HG03108 (cell line): ENCODE measurements around the gene TBC1D10A.

Experiments used
- ATAC-seq: cut with Tn5 transposase; IDR thresholded peaks from one replicate; pipeline ENCODE4 v1.9.1; 2021; ENCODE audit warnings: moderate library complexity; ENCODE audit not compliant: unreplicated experiment

Gene TBC1D10A, protein sequence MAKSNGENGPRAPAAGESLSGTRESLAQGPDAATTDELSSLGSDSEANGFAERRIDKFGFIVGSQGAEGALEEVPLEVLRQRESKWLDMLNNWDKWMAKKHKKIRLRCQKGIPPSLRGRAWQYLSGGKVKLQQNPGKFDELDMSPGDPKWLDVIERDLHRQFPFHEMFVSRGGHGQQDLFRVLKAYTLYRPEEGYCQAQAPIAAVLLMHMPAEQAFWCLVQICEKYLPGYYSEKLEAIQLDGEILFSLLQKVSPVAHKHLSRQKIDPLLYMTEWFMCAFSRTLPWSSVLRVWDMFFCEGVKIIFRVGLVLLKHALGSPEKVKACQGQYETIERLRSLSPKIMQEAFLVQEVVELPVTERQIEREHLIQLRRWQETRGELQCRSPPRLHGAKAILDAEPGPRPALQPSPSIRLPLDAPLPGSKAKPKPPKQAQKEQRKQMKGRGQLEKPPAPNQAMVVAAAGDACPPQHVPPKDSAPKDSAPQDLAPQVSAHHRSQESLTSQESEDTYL

DNA sequence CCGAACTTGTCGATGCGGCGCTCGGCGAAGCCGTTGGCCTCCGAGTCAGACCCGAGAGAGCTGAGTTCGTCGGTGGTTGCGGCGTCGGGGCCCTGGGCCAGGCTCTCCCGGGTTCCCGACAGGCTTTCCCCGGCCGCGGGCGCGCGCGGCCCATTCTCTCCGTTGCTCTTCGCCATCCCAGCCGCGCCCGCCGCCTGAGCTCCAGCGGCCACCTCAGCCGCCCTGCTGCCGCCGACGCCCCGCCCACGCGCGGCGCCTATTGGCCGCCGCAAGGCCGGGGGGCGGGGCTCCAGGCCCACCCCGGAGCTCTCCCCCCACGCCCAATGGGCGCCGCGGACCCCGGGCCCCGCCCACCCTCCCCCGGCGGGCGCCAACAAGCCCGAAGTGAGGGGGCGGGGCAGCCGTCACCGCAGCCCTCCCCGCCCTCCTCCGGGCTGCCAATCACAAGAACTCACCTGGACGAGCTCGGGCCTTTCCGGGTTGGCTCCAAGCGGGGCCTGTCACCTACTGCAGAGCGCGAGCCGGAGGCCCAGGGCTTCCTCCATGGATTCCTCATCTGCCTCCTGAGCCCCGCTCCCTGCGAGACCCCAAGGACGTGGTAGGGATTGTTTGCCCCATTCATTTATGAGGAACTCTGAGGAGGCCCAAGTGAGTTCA is at the start of gene TBC1D10A:
Gene TBC1D10A, minus strand, starts transcription at position 236 of the 657 bp plus-strand sequence. Its CDS starts 60 bp downstream, at position 176.
- ATAC-seq: peak; percentile 88

DNA sequence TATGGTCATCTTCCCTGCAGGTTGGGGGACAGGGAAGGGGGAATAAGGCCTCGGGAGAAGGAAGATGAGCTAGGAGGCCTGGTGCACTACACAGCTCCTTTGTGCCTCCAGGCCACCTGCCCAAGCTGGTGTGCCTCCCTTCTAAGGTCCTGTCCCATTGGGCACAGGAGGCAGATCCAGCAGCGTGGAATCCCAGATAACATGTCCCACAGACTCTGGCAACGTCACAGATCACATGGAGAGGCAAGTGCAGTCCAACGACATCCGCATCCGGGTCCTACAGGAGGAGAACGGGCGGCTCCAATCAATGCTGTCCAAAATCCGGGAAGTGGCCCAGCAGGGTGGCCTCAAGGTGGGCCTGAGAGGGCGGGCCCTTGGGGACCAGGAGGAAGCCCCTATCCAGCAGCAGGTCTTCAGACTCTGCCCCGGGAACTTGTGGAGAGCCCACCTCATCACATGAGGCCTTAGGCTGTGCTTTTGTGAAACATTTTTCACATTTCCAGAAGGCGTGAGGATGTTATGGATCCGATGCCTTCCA is 48.6 kb upstream of the TBC1D10A start:
- no peak for ATAC-seq

DNA sequence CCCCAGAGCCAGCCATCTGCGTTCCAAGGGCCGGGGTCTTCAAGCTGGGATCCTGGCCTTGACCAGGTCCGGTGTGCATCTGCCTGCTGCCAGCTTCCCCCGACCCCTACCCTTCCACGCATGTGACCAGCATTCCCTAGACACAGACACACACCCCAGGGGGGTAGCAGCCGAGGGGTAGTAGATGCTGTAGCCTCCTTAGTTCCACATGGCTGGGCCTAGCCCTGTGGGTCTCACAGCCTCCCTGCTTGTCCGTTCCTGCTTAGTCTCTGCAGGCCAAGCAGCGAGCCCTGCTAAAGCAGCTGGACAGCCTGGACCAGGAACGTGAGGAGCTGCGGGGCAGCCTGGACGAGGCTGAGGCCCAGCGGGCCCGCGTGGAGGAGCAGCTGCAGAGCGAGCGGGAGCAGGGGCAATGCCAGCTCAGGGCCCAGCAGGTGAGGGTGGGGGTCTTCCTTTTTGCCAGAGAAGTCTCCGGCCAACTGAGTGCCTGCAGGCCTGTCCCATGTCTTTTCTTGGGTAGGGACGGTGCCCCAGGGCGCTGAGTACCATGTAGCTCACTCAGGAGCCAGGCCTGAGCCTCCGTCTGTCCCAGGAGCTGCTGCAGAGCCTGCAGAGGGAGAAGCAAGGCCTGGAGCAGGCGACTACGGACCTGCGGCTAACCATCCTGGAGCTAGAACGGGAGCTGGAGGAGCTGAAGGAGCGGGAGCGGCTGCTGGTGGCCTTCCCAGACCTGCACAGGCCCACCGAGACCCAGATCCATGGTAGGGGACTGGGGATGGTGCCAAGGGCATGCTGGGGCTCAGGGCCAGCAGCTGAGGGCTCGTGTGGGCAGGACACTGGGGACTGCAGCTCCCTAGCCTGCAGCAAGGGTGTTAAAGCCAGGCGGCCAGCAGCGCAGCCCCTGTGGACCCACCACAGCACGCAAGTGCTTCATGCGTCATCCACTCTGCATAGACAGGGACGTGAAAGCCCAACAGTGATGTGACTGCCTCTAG is 46.9 kb upstream of the TBC1D10A start:
- ATAC-seq: no peak

DNA sequence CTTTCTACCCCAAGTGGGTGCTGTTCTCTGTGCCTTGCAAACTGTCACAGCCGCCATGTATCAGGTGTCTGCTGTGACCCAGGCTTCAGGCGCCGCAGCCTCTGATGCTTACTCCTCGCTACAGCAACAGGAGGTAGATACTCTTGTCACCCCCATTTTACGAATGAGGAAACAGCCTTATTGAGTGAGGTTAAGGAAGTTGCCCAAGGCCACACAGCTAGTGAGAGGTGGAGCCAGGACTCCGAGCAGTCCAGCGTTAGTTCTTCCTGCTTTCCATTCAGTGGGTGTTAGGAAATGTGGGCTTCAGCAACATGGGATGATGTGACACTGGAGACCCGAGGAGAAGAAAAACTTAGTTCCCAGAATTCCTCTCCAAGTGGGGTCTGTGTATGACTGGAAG is 46.2 kb upstream of the TBC1D10A start:
- no peak for ATAC-seq

DNA sequence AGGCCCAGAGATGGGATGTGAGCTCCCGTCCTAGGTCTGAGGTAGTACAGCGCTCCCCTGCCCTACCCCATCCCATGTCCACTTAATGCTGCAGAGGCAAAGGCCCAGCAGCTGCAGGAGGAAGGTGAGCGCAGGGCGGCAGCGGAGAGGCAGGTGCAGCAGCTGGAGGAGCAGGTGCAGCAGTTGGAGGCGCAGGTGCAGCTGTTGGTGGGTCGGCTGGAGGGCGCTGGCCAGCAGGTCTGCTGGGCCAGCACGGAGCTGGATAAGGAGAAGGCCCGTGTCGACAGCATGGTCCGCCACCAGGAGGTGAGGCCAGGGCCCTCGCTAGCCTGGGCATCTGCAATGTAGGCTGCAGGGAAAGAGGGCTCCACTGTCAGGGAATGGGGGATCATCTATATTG is 45.2 kb upstream of the TBC1D10A start:
- no peak for ATAC-seq

DNA sequence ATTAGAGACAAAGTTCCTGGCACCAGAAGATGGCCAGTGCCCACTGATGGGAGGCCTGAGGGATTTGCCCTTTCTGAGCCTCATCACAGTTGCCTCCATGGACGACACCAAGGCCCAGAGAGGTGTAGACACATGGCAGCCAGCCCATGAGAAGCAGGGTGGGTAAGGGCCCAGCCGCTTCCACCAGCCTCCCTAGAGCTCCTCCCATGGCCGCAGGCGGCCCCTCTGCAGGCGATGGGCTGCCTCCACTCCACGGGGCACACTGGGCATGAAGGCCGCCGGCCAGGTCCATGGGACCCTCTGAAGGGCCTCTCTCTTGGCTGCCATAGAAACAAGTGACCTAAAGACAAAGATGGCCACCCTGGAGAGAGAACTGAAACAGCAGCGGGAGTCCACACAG is 44.6 kb upstream of the TBC1D10A start:
- no peak for ATAC-seq

DNA sequence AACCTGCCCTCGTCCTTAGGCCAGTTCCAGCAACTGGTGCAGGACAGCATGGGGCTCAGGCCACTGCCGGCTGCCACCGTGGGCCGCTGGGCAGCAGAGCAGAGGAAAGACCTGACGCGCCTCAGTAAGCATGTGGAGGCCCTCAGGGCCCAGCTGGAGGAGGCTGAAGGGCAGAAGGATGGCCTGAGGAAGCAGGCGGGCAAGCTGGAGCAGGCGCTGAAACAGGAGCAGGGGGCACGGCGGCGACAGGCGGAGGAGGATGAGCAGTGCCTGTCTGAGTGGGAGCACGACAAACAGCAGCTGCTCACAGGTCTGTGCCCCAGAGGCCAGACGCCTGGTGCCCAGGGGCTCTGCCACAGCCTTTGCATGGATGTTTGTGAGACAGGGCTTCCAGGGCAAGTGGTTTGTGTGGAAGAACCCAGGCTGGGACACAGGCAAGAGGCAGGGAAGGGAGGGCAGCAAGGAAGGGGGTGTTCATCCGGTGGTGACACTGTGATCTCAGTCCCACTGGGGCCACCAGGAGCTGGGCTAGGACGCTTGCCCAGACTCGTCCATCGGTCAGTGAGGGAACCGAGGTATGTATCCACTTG is 44.0 kb upstream of the TBC1D10A start:
- ATAC-seq: no peak

DNA sequence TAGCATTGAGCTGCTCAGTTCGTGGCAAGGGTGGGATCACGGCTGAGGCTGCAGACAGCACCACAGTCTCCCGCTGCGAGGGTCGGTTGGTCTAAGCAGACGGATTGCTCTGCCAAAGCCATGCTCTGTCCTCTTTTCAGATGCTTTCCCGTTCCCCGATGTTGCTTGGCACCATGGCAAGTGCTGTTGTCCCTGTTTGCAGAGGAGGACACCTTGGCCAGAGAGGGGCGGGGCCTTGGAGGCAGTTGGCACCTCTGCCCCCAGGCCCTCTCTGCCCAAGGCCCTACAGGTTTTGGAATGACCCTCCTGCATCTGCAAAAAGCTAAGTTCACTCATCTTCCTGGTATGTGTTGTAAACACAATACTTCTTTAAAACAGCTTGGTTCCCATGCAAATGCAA is 41.7 kb upstream of the TBC1D10A start:
- ATAC-seq: no peak

DNA sequence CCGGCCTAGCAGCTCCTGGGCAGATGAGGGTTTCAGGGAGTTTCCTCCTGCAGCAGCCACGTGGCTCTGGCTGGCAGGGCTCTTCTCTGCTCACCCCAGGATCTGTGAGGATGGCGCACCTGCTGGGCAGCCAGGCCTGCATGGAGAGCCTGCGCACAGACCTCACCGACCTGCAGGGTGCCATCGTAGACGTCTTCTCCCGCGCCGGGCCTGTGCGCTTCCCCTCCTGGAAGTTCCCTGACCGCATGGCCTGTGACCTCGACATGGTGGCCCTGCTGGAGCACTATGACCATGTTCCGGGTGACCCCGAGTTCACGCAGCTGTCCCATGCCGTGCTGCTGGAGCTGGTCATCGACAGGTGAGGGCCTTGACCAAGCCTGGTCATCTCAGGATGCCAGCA is 39.1 kb upstream of the TBC1D10A start:
- no peak for ATAC-seq

DNA sequence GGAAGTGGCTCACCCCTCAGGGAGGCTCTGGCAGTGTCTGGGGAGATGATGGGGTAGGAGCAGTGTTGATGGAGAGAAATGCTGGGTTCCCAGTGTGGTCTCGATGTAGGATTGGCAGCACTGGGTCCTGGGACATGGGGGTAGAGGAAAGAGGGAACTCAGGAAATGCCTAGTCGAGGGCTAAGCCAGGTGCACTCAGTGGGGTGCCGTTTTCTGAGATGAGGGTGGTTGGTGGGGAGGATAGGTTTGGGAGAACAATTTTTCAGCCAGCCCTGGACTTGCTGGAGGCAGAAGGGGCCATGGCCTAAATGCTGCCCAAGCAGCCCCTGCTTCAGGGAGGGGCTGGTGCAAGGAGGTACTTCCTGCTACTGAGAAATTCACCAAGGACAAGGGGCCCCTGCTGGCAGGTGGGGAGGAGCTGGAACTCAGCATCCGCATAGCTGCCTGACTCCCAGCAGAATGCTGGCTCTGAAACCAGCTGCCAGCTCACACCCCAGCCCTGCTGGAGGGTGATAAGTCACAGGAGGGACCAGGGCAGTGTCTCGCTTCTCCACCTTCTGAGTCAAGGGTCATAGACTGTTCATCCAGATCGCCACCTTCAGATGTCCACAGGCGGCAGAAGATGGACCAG is 36.0 kb upstream of the TBC1D10A start:
- ATAC-seq: no peak

DNA sequence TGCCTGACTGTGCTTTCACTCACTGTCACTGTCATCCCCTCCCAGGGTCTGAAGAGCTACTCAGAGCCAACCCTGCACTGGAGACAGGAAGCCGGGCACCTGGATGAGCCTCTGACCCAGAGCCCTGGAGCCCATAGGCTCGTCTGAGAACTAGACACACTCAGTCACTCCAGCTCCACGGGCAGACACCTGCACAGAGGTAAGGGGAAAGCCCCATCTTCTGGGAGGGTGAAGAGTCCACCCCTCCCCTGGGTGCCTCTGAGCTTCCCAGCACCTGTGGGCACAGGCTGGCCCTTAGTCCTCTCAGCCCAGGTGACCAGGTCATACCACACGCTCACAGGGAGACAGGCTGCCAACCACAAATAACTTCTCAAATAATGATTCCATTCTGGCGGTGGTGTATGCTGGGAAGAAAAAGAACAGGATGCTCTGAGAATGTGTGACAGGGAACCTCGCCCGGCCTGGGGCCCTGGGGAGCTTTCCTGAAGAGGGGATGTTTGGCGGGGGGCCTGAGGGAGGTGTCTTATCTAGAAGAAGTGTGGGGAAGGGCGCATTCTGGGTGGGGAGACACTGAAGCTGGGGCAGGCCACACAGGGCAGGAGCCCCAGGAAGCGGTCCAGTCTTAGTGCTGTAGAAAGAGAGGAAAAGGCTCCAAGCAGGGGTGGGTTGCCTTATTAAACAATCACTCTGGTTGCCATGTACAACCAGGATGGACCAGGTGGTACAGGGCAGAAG is 35.3 kb upstream of the TBC1D10A start:
- ATAC-seq: no peak

DNA sequence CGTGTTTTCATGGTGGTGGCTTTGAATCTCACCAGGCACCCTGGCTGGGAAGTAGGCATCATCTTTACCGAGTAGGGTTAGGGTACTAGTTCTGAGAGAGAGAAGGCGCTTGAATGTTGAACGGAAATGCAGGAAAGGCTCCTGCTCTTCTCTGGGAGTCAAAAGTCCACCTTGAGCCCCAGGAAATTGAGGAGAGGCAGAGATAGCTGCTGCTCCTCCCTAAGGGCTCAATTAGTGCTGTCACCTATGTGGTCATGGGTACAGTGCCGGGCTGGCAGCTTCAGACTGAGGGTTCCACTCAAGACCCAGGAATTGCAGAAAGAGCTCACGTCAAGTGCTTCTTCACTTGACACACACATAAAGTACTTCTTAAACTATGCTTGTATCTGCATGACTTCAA is 31.8 kb upstream of the TBC1D10A start:
- ATAC-seq: no peak

DNA sequence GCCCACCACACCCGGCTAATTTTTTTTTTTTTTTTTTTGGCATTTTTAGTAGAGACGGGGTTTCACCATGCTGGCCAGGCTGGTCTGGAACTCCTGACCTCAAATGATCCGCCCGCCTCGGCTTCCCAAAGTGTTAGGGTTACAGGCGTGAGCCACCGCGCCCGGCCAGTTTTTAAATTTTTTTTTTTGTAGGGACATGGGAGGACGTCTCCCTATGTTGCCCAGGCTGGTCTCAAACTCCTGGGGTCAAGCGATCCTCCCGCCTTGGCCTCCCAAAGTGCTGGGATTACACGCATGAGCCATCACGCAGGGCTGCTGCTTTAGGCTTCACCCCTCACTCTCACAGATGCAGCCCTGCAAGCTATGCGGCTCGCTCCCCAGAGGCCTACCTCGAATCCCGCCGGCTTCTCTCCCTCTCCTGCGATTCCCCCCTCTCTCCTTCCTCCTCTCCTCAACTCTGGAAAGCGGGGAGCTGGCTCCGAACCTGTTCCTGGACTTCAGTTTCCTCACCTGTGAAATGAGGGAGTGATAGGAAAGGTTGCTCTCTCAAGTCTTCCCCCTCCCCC is 31.0 kb upstream of the TBC1D10A start:
- ATAC-seq: no peak

DNA sequence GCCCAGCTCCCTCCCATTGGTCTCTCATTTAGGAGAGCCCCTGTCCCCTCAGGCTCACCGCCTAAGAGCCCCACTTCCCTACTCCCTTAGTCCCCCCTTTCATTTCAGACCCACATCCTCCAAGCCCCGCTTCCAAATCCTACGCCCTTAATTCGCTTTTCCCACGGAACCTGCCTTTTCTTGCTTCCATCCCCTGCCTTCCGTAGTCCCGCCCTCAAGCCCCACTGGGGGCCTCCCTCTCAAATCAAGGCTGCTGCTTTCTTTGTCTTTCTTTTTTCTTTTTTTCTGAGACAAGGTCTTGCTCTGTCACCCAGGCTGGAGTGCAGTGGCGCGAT is 30.5 kb upstream of the TBC1D10A start:
- no peak for ATAC-seq

DNA sequence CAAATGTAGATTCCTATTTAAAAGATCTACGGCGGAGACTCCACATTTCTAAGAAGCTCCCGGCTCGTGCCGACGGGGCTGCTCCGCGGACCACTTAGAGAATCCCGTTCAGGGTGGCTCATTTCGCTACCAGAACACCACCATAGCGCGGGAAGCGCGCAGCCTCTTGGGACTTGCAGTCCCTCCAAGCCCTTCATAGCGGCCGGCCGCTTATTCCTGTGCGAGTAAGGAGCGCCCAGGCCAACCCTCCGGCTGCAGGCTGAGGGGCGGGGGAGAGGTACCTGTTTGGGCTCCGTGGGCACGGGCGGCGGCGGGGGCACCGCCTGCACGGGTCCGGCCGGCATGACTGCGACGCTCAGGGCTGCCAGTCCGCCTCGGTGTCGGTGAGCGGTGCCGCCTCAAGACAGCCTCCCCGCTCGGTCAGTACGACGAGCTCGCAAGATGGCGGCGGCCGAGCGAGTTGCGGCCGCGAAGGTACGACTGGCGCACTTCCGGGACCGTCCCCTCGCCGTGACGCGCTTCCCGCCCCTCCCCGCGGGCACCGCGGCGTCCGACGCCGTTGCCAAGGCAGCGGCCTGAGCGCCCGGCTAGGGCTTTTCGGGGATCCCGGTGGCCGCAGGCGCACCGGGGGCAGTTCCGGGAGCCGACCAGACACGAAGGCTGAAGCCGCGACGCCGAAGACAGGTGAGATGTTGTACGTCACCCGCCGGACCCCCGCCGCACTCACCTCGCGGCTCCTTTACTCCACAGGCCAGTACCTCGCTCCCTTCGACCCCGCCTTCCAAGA is 29.9 kb upstream of the TBC1D10A start, which contains the start of the genes CCDC157 and SF3A1:
Gene CCDC157, plus strand, starts transcription at position 559 of the 787 bp plus-strand sequence. CDS start 8,994 bp downstream, outside the sequence.
Gene SF3A1, minus strand, starts transcription at position 446 of the 787 bp plus-strand sequence. Its CDS starts 102 bp downstream, at position 344.
- peak; percentile 88 for ATAC-seq

DNA sequence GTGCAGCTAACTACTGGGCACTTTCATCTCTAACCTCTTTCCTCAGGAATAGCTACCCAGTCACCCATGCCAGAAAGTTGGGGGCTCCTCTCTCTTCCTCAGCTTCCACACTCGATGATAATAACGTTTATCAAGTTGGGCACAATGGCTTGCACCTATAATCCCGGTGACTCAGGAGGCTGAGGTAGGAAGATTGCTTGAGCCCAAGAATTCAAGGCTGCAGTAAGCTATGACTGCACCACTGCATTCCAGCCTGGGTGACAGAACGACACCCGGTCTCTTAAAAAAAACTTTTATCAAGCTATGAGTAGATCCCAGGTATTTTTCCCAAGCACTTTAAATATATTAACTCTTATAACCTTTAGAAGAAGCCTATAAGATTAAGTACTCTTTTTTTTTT is 27.9 kb upstream of the TBC1D10A start:
- no peak for ATAC-seq

DNA sequence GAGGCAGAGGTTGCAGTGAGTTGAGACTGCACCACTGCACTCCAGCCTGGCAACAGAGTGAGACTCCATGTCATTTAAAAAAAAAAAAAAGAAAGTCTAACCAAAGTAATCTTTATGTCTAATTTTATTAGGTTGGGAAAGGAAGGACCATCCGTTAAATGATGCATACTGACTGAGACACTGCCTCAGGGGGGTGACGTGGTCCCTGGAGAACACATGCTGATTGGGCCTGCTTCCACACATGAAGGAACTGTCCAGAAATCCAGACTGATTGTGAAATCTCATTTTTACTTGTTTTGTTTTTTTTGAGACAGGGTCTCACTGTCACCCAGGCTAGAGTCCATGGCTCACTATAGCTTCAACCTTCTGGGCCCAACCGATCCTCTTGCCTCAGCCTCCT is 24.5 kb upstream of the TBC1D10A start:
- no peak for ATAC-seq

DNA sequence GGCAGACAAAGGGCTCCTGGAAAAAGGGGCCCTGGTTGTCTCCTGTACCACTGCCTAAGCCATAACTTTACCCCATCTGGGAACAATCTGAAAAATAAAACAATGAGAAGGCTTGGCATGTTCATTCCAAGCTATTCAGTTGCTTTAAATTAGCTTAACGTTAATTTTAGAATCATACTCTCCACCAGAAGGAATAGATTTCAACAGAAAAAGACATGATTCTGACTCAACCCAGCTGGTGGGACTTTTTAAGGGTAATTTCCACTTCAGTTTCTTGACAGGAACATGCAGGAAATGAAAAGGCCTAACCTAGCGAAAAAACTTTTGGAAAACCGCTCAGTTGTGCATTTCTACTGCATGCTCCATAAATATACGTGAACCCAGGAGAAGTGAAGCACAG is 22.1 kb upstream of the TBC1D10A start:
- ATAC-seq: no peak
